Coronary artery (tissue), 2 donors: ENCODE measurements around the gene P3H2.

Experiments used
- DNase-seq: peaks from one replicate; pipeline ENCODE4 v3.0.0-alpha.2; 2017; ENCODE audit warnings: low spot score
- H3K27ac ChIP-seq, 2 donors: fragments of 200-600 bp; sonication (generic); one replicate each; pipeline ENCODE4 v1.5.1; 2016 to 2019
- H3K4me3 ChIP-seq: fragments of 200-600 bp; sonication (generic); 2 replicates; pipeline ENCODE4 v1.5.1; 2016; ENCODE audit warnings: mild to moderate bottlenecking, moderate library complexity
- TF ChIP-seq, protein P1 (sequence below): fragments of 200-600 bp; sonication (generic); IDR thresholded peaks from one replicate; pipeline ENCODE4 v1.5.1; 2019; ENCODE audit warnings: antibody characterized with exemption

The P3H2 gene

DNA sequence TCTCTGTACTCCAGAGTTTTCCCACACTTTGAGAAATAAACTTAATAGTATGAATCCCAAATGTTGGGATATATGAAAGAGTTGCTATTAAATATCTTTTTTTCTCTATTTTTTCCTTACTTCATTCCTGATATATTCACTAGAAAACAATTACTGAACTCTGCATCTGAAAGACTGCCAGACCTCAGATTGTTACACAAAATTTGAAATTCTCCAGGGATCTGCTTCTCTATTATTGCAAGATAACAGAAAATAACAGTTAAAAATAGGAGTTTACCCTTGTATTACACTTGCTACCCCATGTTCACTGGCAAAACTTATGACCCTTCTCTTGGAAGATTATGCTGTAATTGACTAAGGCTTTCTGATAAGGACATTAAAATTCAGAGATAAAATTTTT, 11.7 kb upstream of the P3H2 start:
- Histone ChIP-seq H3K27ac (no peak overlapping the region), H3K4me3 (no peak overlapping the region)
- no peak for DNase-seq
- TF ChIP-seq, protein P1, sequence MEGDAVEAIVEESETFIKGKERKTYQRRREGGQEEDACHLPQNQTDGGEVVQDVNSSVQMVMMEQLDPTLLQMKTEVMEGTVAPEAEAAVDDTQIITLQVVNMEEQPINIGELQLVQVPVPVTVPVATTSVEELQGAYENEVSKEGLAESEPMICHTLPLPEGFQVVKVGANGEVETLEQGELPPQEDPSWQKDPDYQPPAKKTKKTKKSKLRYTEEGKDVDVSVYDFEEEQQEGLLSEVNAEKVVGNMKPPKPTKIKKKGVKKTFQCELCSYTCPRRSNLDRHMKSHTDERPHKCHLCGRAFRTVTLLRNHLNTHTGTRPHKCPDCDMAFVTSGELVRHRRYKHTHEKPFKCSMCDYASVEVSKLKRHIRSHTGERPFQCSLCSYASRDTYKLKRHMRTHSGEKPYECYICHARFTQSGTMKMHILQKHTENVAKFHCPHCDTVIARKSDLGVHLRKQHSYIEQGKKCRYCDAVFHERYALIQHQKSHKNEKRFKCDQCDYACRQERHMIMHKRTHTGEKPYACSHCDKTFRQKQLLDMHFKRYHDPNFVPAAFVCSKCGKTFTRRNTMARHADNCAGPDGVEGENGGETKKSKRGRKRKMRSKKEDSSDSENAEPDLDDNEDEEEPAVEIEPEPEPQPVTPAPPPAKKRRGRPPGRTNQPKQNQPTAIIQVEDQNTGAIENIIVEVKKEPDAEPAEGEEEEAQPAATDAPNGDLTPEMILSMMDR, result no peak

DNA sequence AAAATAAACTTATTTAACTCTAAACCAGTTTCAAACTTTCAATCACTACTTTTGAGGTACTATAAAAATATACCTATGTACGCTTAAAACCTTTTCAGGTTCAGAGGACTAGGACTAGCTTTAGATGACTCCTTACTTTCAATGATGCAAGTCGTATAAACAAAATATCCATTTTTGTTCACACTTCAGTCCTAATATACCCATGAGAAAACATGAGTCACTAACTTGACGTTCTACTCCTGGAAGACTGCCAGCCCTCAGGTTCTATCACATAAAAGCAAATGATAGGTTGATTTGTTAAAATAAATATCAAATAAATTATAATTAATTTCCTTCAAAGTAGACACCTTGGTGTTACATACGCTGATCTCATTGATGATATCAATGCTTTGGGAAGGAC, 10.6 kb upstream of the P3H2 start:
- TF ChIP-seq, protein P1, result no peak
- Histone ChIP-seq H3K4me3 (no peak overlapping the region), H3K27ac (no peak overlapping the region)
- DNase-seq, result no peak

DNA sequence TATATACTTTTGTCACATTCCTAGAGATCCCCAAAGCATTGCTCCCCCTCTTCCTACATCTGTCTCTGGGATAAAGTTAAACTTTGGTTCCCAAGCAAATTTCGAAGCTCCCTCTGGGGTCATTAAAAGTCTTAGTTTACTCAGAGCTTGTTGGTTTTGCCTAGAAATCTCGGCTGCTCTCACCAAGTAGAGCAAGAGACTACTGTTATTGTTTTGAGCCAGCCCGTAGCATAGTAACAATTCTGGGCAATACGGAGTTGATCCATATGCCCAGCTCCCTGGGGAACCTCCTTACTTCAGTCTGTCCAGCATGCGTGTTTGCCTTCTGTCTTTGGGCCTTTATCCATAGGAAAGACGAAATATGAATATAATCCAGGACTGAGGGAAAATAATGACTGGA, 10.0 kb upstream of the P3H2 start:
- no peak overlapping the region for H3K27ac ChIP-seq
- H3K4me3 ChIP-seq, result no peak overlapping the region
- no peak for DNase-seq
- TF ChIP-seq, protein P1, result no peak

DNA sequence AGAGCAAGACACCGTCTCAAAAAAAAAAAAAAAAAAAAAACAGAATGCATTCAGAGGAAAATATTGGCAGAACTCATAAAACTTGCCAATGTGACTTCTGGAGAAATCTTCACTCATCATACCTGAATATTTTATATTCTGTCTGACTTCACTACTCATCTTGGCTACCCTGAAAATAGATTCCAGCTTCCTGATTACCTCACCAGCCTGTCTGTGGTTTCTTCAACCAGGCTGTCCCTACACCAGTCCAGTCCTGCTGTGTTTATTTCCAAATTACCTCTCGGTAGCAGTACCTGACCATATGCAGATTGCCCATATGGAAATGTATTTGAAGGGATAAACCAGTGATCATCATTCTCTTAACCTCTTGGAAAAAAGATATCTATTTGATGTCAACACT, 9.3 kb upstream of the P3H2 start:
- H3K4me3 ChIP-seq, result no peak overlapping the region
- TF ChIP-seq, protein P1, result no peak
- H3K27ac ChIP-seq, result no peak overlapping the region
- DNase-seq, result no peak

DNA sequence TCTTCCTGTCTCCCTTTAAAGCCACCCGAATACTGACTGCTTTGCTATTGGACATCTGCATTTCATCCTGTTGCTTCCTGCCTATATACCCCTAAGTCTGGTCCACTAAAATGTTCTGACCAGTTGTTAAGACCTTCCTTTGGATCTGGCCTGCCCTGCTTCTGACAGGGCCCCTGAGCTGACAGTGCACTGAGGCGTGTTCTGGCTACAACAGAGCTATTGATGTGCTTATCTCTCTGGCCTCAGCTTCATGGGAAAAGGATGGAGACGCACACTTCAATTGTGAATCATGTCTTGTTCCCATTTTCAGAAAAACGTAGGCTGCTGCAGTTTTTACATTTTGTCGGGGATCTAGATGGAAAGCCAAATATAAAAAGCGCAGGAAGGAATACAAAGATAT, 7.1 kb upstream of the P3H2 start:
- TF ChIP-seq, protein P1, result no peak
- no peak overlapping the region for H3K27ac ChIP-seq
- no peak for DNase-seq

DNA sequence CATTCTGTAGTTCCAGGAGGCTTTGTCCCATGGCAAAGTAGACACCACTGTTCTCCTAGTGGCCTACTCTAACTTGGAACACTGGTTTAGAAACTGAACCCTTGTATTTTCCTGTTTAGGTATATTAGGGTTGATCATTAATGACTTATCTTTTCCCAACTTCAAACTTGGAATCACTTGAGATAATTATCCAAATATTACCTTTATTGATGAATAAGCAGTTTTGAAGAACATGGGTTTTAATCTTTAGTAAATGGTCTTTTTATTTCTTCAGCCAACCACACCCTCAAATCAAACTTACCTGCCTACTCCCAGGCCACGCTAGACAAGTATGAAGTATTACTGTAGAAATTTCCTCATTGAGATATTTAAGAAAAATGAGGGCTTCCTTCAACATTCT, 6.5 kb upstream of the P3H2 start:
- DNase-seq, result no peak
- Histone ChIP-seq H3K27ac (no peak overlapping the region), H3K4me3 (no peak overlapping the region)
- TF ChIP-seq, protein P1, result no peak

More for the DNA sequence above, 7.1 kb upstream of the P3H2 start:
- no peak overlapping the region for H3K4me3 ChIP-seq

DNA sequence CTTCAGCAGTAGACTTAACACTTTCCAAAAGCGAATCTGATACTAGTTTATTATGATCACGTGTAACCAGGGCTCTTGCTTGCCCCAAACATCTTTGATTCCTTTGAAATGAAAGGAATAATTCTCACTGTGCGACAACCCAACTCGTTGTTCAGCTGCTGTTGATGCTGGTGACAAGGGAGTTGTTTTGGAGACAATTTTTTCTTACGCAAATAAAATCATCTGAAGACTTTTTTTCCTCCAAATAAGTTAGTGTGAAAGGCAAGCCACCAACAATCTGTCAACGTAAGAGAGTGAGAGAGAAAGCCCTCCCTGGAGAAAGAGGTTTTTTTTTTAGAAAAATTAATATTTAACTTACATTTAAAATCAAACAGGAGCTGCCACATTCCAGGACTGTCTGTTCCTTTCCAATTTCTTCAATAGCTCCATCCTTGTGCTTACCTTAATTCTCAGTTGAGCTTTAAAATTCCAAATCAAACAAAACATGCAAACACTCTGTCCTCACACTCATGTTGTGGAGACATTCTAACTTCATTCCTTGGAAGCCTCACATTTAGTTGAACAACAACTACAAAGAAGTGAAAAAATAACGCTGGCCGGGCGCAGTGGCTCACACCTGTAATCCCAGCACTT, 4.9 kb upstream of the P3H2 start:
- H3K27ac ChIP-seq, result no peak overlapping the region
- H3K4me3 ChIP-seq, result no peak overlapping the region
- no peak for DNase-seq
- TF ChIP-seq, protein P1, result no peak
